GM12878 (cell line): ENCODE measurements around the gene EFHD2.

ENCODE experiments used
- ATF2 ChIP-seq: IDR thresholded peaks from 2 replicates; pipeline ENCODE4 v1.6.1; 2012; ENCODE audit warnings: low read length, inconsistent platforms
- CTCF ChIP-seq, 3 experiments: IDR thresholded peaks in 2 of 3; conservative IDR thresholded peaks in 1 of 3; 2 replicates each; pipeline ENCODE4 v1.5.1; 2011; ENCODE audit warnings: low read depth in 3 of 3, low read length in 3 of 3, mild to moderate bottlenecking in 3 of 3, control low read depth in 2 of 3, moderate library complexity in 2 of 3, inconsistent platforms in 1 of 3, mixed read lengths in 1 of 3; ENCODE audit not compliant: control insufficient read depth in 2 of 3, insufficient read depth in 1 of 3; ENCODE audit errors: extremely low read depth in 1 of 3
- E2F4 ChIP-seq: IDR thresholded peaks from 2 replicates; pipeline ENCODE4 v1.6.1; 2012; ENCODE audit warnings: low read depth, low read length, improper control_type of control experiment
- HDAC6 ChIP-seq: fragments of 200-600 bp; sonication (generic); IDR thresholded peaks from one replicate; pipeline ENCODE4 v1.8.0; 2017; ENCODE audit warnings: antibody characterized with exemption; ENCODE audit not compliant: unreplicated experiment
- NFYA ChIP-seq: IDR thresholded peaks from 2 replicates; pipeline ENCODE4 v1.6.1; 2011; ENCODE audit warnings: low read depth, mild to moderate bottlenecking, low read length, improper control_type of control experiment, borderline replicate concordance
- NR2C2 ChIP-seq: IDR thresholded peaks from 2 replicates; pipeline ENCODE4 v1.6.1; 2011; ENCODE audit warnings: borderline replicate concordance, low read depth; ENCODE audit not compliant: control insufficient read depth, insufficient read length
- POLR2A ChIP-seq: IDR thresholded peaks from 2 replicates; pipeline ENCODE4 v1.6.1; 2011; ENCODE audit warnings: low read depth, mild to moderate bottlenecking, low read length
- POLR2AphosphoS2 ChIP-seq: IDR thresholded peaks from 2 replicates; pipeline ENCODE4 v1.6.1; 2011; ENCODE audit warnings: low read depth, mild to moderate bottlenecking, low read length, improper control_type of control experiment, moderate library complexity
- POLR2AphosphoS5 ChIP-seq: IDR thresholded peaks from 2 replicates; pipeline ENCODE4 v1.6.1; 2011; ENCODE audit warnings: mild to moderate bottlenecking, low read length, inconsistent platforms
- STAT3 ChIP-seq: IDR thresholded peaks from 2 replicates; pipeline ENCODE4 v1.6.1; 2011; ENCODE audit warnings: low read depth, low read length, improper control_type of control experiment
- ZNF24 ChIP-seq: fragments of 450-650 bp; IDR thresholded peaks from 2 replicates; pipeline ENCODE4 v1.6.1; 2017; ENCODE audit warnings: antibody characterized with exemption, mild to moderate bottlenecking

GRCh38 chr1:15422871-15423270, 13.2 kb downstream of the EFHD2 start:
- TF ChIP-seq NFYA (no peak), STAT3 (no peak), HDAC6 (no peak), POLR2A (no peak), E2F4 (no peak), NR2C2 (no peak), ATF2 (no peak), CTCF (IDR thresholded peaks at IDR 0.05 in 2 of 3, conservative IDR thresholded peaks at IDR 0.05 in 1 of 3; ENCODE audit: control insufficient read depth in 2 of 3, extremely low read depth in 1 of 3, insufficient read depth in 1 of 3, low read depth in 3 of 3, low read length in 3 of 3) (no peak), ZNF24 (no peak), POLR2AphosphoS5 (no peak), POLR2AphosphoS2 (no peak)
